ENCODE measurements around the gene CIAO3.
"Not testable (repeated sequence)": the region's sequence is repeated elsewhere in the genome, so short reads cannot be mapped to it uniquely, and the experiment has no call there.

The CIAO3 gene

GRCh38 chr16:782766-783403 lies 42.1 kb upstream of the CIAO3 start:
- H3K4me3 ChIP-seq (ENCODE audit: low read depth, low read length), result no peak overlapping the region
- H3K9ac ChIP-seq (ENCODE audit: low read depth, low read length), result no peak overlapping the region
- H3K36me3 ChIP-seq (ENCODE audit: control insufficient read depth, insufficient read depth, low read length), result peaks cover 14% of the 10 kb centered on the region
- H3K9me3 ChIP-seq (ENCODE audit: control insufficient read depth, insufficient read depth, low read length), result no peaks in the 10 kb centered on the region
- no peaks in the 10 kb centered on the region for H3K4me1 ChIP-seq (ENCODE audit: control insufficient read depth, insufficient read depth, low read length)
- H3K27ac ChIP-seq (ENCODE audit: low read depth, low read length), result no peak overlapping the region
- H3K27me3 ChIP-seq (ENCODE audit: control insufficient read depth, insufficient read depth, low read length), result no peaks in the 10 kb centered on the region

DNA sequence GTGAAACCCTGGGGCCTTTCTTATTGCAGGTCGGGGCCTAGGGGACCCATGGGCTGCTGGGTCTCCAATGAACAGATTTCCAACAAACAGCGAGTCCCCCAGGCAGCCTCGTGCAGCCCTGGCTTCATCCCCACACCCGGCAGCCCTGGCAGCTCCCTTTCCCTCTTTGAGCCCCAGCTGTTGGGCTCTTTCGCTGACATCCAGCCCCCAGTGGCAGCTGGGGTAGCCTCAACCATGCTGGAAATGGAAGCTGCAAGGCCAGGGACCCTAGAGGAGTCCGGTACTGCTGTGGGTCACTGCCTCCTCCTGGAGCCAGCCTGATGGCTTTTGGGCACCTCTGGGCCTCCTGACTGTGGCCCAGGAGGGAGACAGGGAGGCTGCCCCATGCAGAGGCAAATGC lies 41.5 kb upstream of the CIAO3 start:
- Histone ChIP-seq H3K9ac (ENCODE audit: low read depth, low read length) (no peak overlapping the region), H3K4me3 (ENCODE audit: low read depth, low read length) (no peak overlapping the region), H3K9me3 (ENCODE audit: control insufficient read depth, insufficient read depth, low read length) (no peaks in the 10 kb centered on the region), H3K36me3 (ENCODE audit: control insufficient read depth, insufficient read depth, low read length) (peaks cover 13% of the 10 kb centered on the region), H3K27me3 (ENCODE audit: control insufficient read depth, insufficient read depth, low read length) (no peaks in the 10 kb centered on the region), H3K4me1 (ENCODE audit: control insufficient read depth, insufficient read depth, low read length) (no peaks in the 10 kb centered on the region), H3K27ac (ENCODE audit: low read depth, low read length) (no peak overlapping the region)

- Histone ChIP-seq H3K36me3 (ENCODE audit: control insufficient read depth, insufficient read depth, low read length) (peaks cover 6% of the 10 kb centered on the region), H3K4me1 (ENCODE audit: control insufficient read depth, insufficient read depth, low read length) (no peaks in the 10 kb centered on the region), H3K9ac (ENCODE audit: low read depth, low read length) (no peak overlapping the region)
These were observed 40.7 kb upstream of the CIAO3 start for GRCh38 chr16:781346-782010.

GRCh38 chr16:780296-780695 lies 39.5 kb upstream of the CIAO3 start:
- Histone ChIP-seq H3K4me1 (ENCODE audit: control insufficient read depth, insufficient read depth, low read length) (no peaks in the 10 kb centered on the region), H3K27ac (ENCODE audit: low read depth, low read length) (no peak overlapping the region), H3K36me3 (ENCODE audit: control insufficient read depth, insufficient read depth, low read length) (no peaks in the 10 kb centered on the region), H3K4me3 (ENCODE audit: low read depth, low read length) (no peak overlapping the region), H3K27me3 (ENCODE audit: control insufficient read depth, insufficient read depth, low read length) (no peaks in the 10 kb centered on the region), H3K9ac (ENCODE audit: low read depth, low read length) (no peak overlapping the region), H3K9me3 (ENCODE audit: control insufficient read depth, insufficient read depth, low read length) (no peaks in the 10 kb centered on the region)

More at GRCh38 chr16:781346-782010, 40.7 kb upstream of the CIAO3 start:
- Histone ChIP-seq H3K27me3 (ENCODE audit: control insufficient read depth, insufficient read depth, low read length) (no peaks in the 10 kb centered on the region), H3K27ac (ENCODE audit: low read depth, low read length) (no peak overlapping the region), H3K9me3 (ENCODE audit: control insufficient read depth, insufficient read depth, low read length) (no peaks in the 10 kb centered on the region), H3K4me3 (ENCODE audit: low read depth, low read length) (no peak overlapping the region)

DNA sequence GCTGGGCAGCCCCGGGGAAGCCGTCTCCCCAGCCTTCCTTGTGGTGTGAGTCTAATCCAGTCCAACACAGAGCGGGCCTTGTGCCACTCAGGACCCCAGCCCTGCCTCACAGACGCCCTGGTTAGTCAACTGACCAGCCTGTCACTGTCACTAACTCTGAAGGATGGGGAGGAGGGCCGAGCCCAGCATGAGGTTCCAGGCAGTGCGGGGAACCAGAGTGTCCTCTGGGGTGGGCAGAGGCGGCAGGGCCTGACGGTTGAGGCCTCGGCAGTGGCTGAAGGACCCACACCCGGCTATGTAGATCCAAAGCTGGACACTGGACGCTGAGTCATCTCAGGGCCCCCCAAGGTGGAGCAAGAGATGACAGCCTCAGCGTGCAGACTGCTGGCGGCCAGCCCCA lies 38.8 kb upstream of the CIAO3 start:
- Histone ChIP-seq H3K9me3 (ENCODE audit: control insufficient read depth, insufficient read depth, low read length) (no peaks in the 10 kb centered on the region), H3K27ac (ENCODE audit: low read depth, low read length) (no peak overlapping the region), H3K4me3 (ENCODE audit: low read depth, low read length) (no peak overlapping the region), H3K4me1 (ENCODE audit: control insufficient read depth, insufficient read depth, low read length) (no peaks in the 10 kb centered on the region), H3K36me3 (ENCODE audit: control insufficient read depth, insufficient read depth, low read length) (no peaks in the 10 kb centered on the region), H3K27me3 (ENCODE audit: control insufficient read depth, insufficient read depth, low read length) (no peaks in the 10 kb centered on the region), H3K9ac (ENCODE audit: low read depth, low read length) (no peak overlapping the region)

- H3K4me1 ChIP-seq (ENCODE audit: control insufficient read depth, insufficient read depth, low read length), result no peaks in the 10 kb centered on the region
These were observed 38.2 kb upstream of the CIAO3 start for GRCh38 chr16:778909-779527.

DNA sequence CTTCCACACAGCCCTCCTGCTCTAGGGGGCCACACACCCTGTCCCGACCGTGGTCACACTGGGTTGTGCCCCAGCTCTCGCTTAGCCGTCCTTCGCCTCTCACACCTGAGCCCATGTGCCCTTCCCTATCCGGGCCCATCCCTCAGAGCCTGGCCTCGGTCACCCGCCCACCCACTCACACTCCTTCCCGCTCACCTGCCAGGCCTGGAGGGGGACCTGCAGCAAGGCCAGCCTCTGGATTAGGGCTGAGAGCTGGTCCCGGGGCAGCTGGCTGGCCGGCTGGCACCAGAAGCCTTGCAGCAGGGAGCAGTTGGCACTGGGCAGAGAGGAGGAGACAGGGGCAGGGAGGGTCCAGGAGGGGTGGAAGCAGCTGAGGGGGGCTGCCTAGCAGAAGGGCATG lies 37.6 kb upstream of the CIAO3 start:
- no peak overlapping the region for H3K4me3 ChIP-seq (ENCODE audit: low read depth, low read length)
- no peaks in the 10 kb centered on the region for H3K4me1 ChIP-seq (ENCODE audit: control insufficient read depth, insufficient read depth, low read length)
- H3K9ac ChIP-seq (ENCODE audit: low read depth, low read length), result no peak overlapping the region
- H3K27ac ChIP-seq (ENCODE audit: low read depth, low read length), result no peak overlapping the region
- no peaks in the 10 kb centered on the region for H3K36me3 ChIP-seq (ENCODE audit: control insufficient read depth, insufficient read depth, low read length)
- H3K27me3 ChIP-seq (ENCODE audit: control insufficient read depth, insufficient read depth, low read length), result no peaks in the 10 kb centered on the region
- H3K9me3 ChIP-seq (ENCODE audit: control insufficient read depth, insufficient read depth, low read length), result no peaks in the 10 kb centered on the region

More at GRCh38 chr16:778909-779527, 38.2 kb upstream of the CIAO3 start:
- H3K27ac ChIP-seq (ENCODE audit: low read depth, low read length), result no peak overlapping the region
- no peak overlapping the region for H3K4me3 ChIP-seq (ENCODE audit: low read depth, low read length)
- no peak overlapping the region for H3K9ac ChIP-seq (ENCODE audit: low read depth, low read length)
- H3K27me3 ChIP-seq (ENCODE audit: control insufficient read depth, insufficient read depth, low read length), result no peaks in the 10 kb centered on the region
- H3K36me3 ChIP-seq (ENCODE audit: control insufficient read depth, insufficient read depth, low read length), result no peaks in the 10 kb centered on the region
- H3K9me3 ChIP-seq (ENCODE audit: control insufficient read depth, insufficient read depth, low read length), result no peaks in the 10 kb centered on the region

GRCh38 chr16:777826-778225 lies 37.0 kb upstream of the CIAO3 start:
- Histone ChIP-seq H3K36me3 (ENCODE audit: control insufficient read depth, insufficient read depth, low read length) (no peaks in the 10 kb centered on the region), H3K4me1 (ENCODE audit: control insufficient read depth, insufficient read depth, low read length) (no peaks in the 10 kb centered on the region), H3K4me3 (ENCODE audit: low read depth, low read length) (no peak overlapping the region), H3K27ac (ENCODE audit: low read depth, low read length) (no peak overlapping the region), H3K9me3 (ENCODE audit: control insufficient read depth, insufficient read depth, low read length) (no peaks in the 10 kb centered on the region), H3K9ac (ENCODE audit: low read depth, low read length) (no peak overlapping the region), H3K27me3 (ENCODE audit: control insufficient read depth, insufficient read depth, low read length) (no peaks in the 10 kb centered on the region)

GRCh38 chr16:776824-777223 lies 36.0 kb upstream of the CIAO3 start:
- Histone ChIP-seq H3K4me3 (ENCODE audit: low read depth, low read length) (no peak overlapping the region), H3K9me3 (ENCODE audit: control insufficient read depth, insufficient read depth, low read length) (no peaks in the 10 kb centered on the region), H3K27ac (ENCODE audit: low read depth, low read length) (no peak overlapping the region), H3K36me3 (ENCODE audit: control insufficient read depth, insufficient read depth, low read length) (no peaks in the 10 kb centered on the region), H3K27me3 (ENCODE audit: control insufficient read depth, insufficient read depth, low read length) (no peaks in the 10 kb centered on the region), H3K4me1 (ENCODE audit: control insufficient read depth, insufficient read depth, low read length) (no peaks in the 10 kb centered on the region), H3K9ac (ENCODE audit: low read depth, low read length) (no peak overlapping the region)

GRCh38 chr16:776298-776697 lies 35.5 kb upstream of the CIAO3 start:
- H3K9me3 ChIP-seq (ENCODE audit: control insufficient read depth, insufficient read depth, low read length); H3K27ac ChIP-seq (ENCODE audit: low read depth, low read length); H3K9ac ChIP-seq (ENCODE audit: low read depth, low read length); H3K36me3 ChIP-seq (ENCODE audit: control insufficient read depth, insufficient read depth, low read length); H3K27me3 ChIP-seq (ENCODE audit: control insufficient read depth, insufficient read depth, low read length); H3K4me3 ChIP-seq (ENCODE audit: low read depth, low read length); H3K4me1 ChIP-seq (ENCODE audit: control insufficient read depth, insufficient read depth, low read length): not testable (repeated sequence)

DNA sequence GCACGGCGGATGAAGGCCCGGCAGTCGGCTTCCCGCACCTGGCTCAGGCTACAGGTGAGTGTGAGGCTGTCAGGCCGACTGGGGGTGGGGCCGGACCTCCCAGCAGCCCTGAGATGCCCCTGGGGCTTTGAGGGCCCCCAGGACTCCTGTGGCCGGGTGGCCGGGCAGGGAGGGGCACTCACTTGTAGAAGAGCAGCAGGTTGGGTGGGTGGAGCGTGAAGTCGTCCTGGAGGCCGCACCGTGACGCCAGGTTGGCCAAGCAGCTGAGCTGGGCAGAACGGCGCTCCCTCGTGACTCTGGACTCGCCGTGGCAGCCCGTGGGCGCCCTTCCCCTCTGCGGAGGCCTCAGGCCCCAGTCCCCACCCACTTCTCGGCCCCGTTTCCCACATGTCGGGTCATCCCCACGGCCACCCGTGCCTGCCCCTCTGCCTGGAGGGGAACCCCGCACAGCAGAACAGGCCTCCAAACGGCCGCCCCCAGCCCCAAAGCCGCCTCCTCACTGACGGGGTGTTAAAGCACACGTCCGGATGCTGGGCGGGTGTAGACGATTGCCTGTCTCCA lies 34.5 kb upstream of the CIAO3 start:
- Histone ChIP-seq H3K27me3 (ENCODE audit: control insufficient read depth, insufficient read depth, low read length) (no peaks in the 10 kb centered on the region), H3K36me3 (ENCODE audit: control insufficient read depth, insufficient read depth, low read length) (no peaks in the 10 kb centered on the region), H3K27ac (ENCODE audit: low read depth, low read length) (no peak overlapping the region), H3K4me3 (ENCODE audit: low read depth, low read length) (no peak overlapping the region), H3K9ac (ENCODE audit: low read depth, low read length) (no peak overlapping the region), H3K9me3 (ENCODE audit: control insufficient read depth, insufficient read depth, low read length) (no peaks in the 10 kb centered on the region), H3K4me1 (ENCODE audit: control insufficient read depth, insufficient read depth, low read length) (no peaks in the 10 kb centered on the region)
